PFSK-1 (cell line): ENCODE results near the gene PPP2R2D.

Experiments
- FOXP2 ChIP-seq: optimal IDR thresholded peaks from 2 replicates; pipeline ENCODE3; 2011; ENCODE audit warnings: borderline replicate concordance, control low read depth, inconsistent platforms; ENCODE audit not compliant: insufficient read depth; ENCODE audit errors: extremely low read length, extremely low read depth
- POLR2AphosphoS5 ChIP-seq: IDR thresholded peaks from 2 replicates; pipeline ENCODE4 v1.6.1; 2012; ENCODE audit warnings: low read depth, mild to moderate bottlenecking, control low read depth, low read length, moderate library complexity
- TAF1 ChIP-seq: IDR thresholded peaks from 2 replicates; pipeline ENCODE4 v1.6.1; 2012; ENCODE audit warnings: low read length, control low read depth, borderline replicate concordance; ENCODE audit not compliant: insufficient read depth

GRCh38 chr10:132001238-132001972 lies 100.6 kb downstream of the PPP2R2D start:
- TF ChIP-seq POLR2AphosphoS5 (no peak), FOXP2 (no peak), TAF1 (no peak)
